HepG2 (cell line): Measurements from ENCODE around the gene LIPC. TPM values are rescaled to one million over a fixed set of nuclear protein-coding genes. Genes with fewer than 3 reads are reported as not detected.

ENCODE experiments used
- ATAC-seq: fragments of 200-7000 bp; cut with Tn5 transposase; 3 replicates; pipeline ENCODE4 v1.9.1; 2020; ENCODE audit warnings: mild to moderate bottlenecking, moderate library complexity
- BruUV-seq: library from RNA; stranded (reverse); fragments of 400-500 nt; replicated peaks from 2 replicates; lab custom pipeline; 2021; lab: Mats Ljungman, UMichigan
- CTCF ChIA-PET: fragments of 300-600 bp; formaldehyde crosslinking; extraction: SDS; loops from one replicate; lab custom pipeline; 2021; ENCODE audit warnings: low total read pairs, inconsistent platforms, low intra/inter-chr PET ratio; lab: Yijun Ruan, JAX
- POLR2A ChIA-PET: fragments of 350-600 bp; sonication (Branson Sonifier 250); formaldehyde crosslinking; loops from one replicate; lab custom pipeline; 2020; ENCODE audit warnings: antibody characterized with exemption, inconsistent platforms; lab: Yijun Ruan, JAX
- DNase-seq: peaks from one replicate; pipeline ENCODE4 v3.0.0-alpha.2; 2015; ENCODE audit warnings: low spot score
- FAIRE-seq: peaks from 3 replicates; lab custom pipeline; 2011; peaks lifted over from hg19 to GRCh38; lab: Jason Lieb, UNC
- H2AFZ ChIP-seq: one replicate; pipeline ENCODE4 v1.6.1; 2011; ENCODE audit warnings: low read length, inconsistent platforms
- H3K27ac ChIP-seq: fragments of 300-600 bp; 3 replicates; pipeline ENCODE4 v1.8.0; 2011; ENCODE audit warnings: mixed run types, mild to moderate bottlenecking, mixed read lengths, low read length, inconsistent platforms; ENCODE audit not compliant: insufficient read depth; ENCODE audit errors: extremely low read length
- H3K27me3 ChIP-seq, 2 experiments: fragments of 200-600 bp in 1 of 2; 2 replicates in 1 of 2; 3 replicates in 1 of 2; pipeline versions ENCODE4 v1.6.0 to v1.8.0; 2011; ENCODE audit warnings: low read length in 2 of 2, mild to moderate bottlenecking in 2 of 2, moderate library complexity in 2 of 2, inconsistent platforms in 1 of 2; ENCODE audit not compliant: insufficient read depth in 2 of 2, control insufficient read depth in 1 of 2
- H3K36me3 ChIP-seq, 2 experiments: fragments of 200-600 bp in 1 of 2; replicated peaks in 1 of 2; 2 replicates in 1 of 2; 3 replicates in 1 of 2; pipeline versions ENCODE4 v1.5.1 to v1.8.0; 2011; ENCODE audit warnings: low read length in 2 of 2, inconsistent platforms in 1 of 2; ENCODE audit not compliant: insufficient read depth in 2 of 2, control insufficient read depth in 1 of 2
- H3K4me1 ChIP-seq: 2 replicates; pipeline ENCODE4 v1.5.1; 2012; ENCODE audit warnings: low read length, inconsistent platforms; ENCODE audit not compliant: insufficient read depth
- H3K4me2 ChIP-seq: 2 replicates; pipeline ENCODE4 v1.6.0; 2011; ENCODE audit warnings: low read depth, low read length, inconsistent platforms
- H3K4me3 ChIP-seq, 3 experiments: fragments of 200-600 bp in 1 of 3; sonication (generic), shearing (Covaris generic) in 1 of 3; replicated peaks in 1 of 3; 2 replicates each; pipeline ENCODE4 v1.5.1; 2011 to 2016; ENCODE audit warnings: low read length in 3 of 3, inconsistent platforms in 2 of 3, low read depth in 2 of 3, mild to moderate bottlenecking in 2 of 3, control low read depth in 1 of 3, mixed read lengths in 1 of 3; ENCODE audit not compliant: insufficient read depth in 1 of 3
- H3K79me2 ChIP-seq: one replicate; pipeline ENCODE4 v1.6.1; 2011; ENCODE audit warnings: low read length, inconsistent platforms; ENCODE audit not compliant: insufficient read depth
- H3K9ac ChIP-seq: 2 replicates; pipeline ENCODE4 v1.6.0; 2011; ENCODE audit warnings: mild to moderate bottlenecking, low read depth, low read length, inconsistent platforms; ENCODE audit not compliant: insufficient read depth
- H3K9me3 ChIP-seq: 2 replicates; pipeline ENCODE4 v1.5.1; 2012; ENCODE audit warnings: mild to moderate bottlenecking, low read length
- H4K20me1 ChIP-seq: 2 replicates; pipeline ENCODE4 v1.6.0; 2011; ENCODE audit warnings: inconsistent platforms, mild to moderate bottlenecking, low read length, moderate library complexity; ENCODE audit not compliant: insufficient read depth
- ATF1 ChIP-seq: IDR thresholded peaks from 2 replicates; pipeline ENCODE4 v1.6.1; 2016; ENCODE audit warnings: mild to moderate bottlenecking, control low read depth
- BRCA1 ChIP-seq: sonication (generic); formaldehyde crosslinking; IDR thresholded peaks from 2 replicates; pipeline ENCODE4 v1.4.0; 2020; ENCODE audit warnings: missing genetic modification reagents
- GLMP ChIP-seq: sonication (generic); formaldehyde crosslinking; IDR thresholded peaks from 2 replicates; pipeline ENCODE4 v1.9.0; 2021; ENCODE audit warnings: missing genetic modification reagents, mild to moderate bottlenecking, borderline replicate concordance
- IRF2 ChIP-seq: IDR thresholded peaks from 2 replicates; pipeline ENCODE4 v1.6.1; 2018; ENCODE audit warnings: missing genetic modification reagents, missing compliant biosample characterization
- KDM5A ChIP-seq: fragments of 200-600 bp; sonication (generic); IDR thresholded peaks from 2 replicates; pipeline ENCODE4 v1.7.0; 2018; ENCODE audit warnings: antibody characterized with exemption, mild to moderate bottlenecking, low read length, borderline replicate concordance
- NBN ChIP-seq: fragments of 450-650 bp; conservative IDR thresholded peaks from 2 replicates; pipeline ENCODE4 v1.6.1; 2017
- SNAPC4 ChIP-seq: sonication (generic); formaldehyde crosslinking; IDR thresholded peaks from 2 replicates; pipeline ENCODE4 v1.4.0; 2020; ENCODE audit warnings: mild to moderate bottlenecking, missing genetic modification reagents
- TBX3 ChIP-seq: fragments of 450-650 bp; IDR thresholded peaks from 2 replicates; pipeline ENCODE4 v1.6.1; 2017; ENCODE audit warnings: antibody characterized with exemption, mild to moderate bottlenecking, inconsistent platforms, borderline replicate concordance
- TEAD2 ChIP-seq: sonication (generic); formaldehyde crosslinking; IDR thresholded peaks from 2 replicates; pipeline ENCODE4 v1.9.0; 2021; ENCODE audit warnings: missing genetic modification reagents
- TRIM24 ChIP-seq: sonication (generic); formaldehyde crosslinking; IDR thresholded peaks from 2 replicates; pipeline ENCODE4 v1.8.0; 2022; ENCODE audit warnings: mild to moderate bottlenecking, missing genetic modification reagents
- ZBTB38 ChIP-seq: sonication (generic); formaldehyde crosslinking; IDR thresholded peaks from 2 replicates; pipeline ENCODE4 v1.5.1; 2020; ENCODE audit warnings: mild to moderate bottlenecking, missing genetic modification reagents
- ZFY ChIP-seq: sonication (generic); formaldehyde crosslinking; IDR thresholded peaks from 2 replicates; pipeline ENCODE4 v1.4.0; 2020; ENCODE audit warnings: missing genetic modification reagents
- ZMYM3 ChIP-seq: sonication (generic); formaldehyde crosslinking; IDR thresholded peaks from 2 replicates; pipeline ENCODE4 v1.5.1; 2020; ENCODE audit warnings: mild to moderate bottlenecking, missing genetic modification reagents
- ZNF20 ChIP-seq: sonication (generic); formaldehyde crosslinking; IDR thresholded peaks from 2 replicates; pipeline ENCODE4 v1.4.0; 2020; ENCODE audit warnings: mild to moderate bottlenecking, moderate library complexity, missing genetic modification reagents
- ZNF513 ChIP-seq: sonication (generic); formaldehyde crosslinking; conservative IDR thresholded peaks from 2 replicates; pipeline ENCODE4 v1.5.0; 2020; ENCODE audit warnings: missing genetic modification reagents
- WGBS: methylation state at CpG from one replicate; pipeline ENCODE4 v1.1.6; 2017; ENCODE audit warnings: low lambda C conversion rate; 5-methylcytosine and 5-hydroxymethylcytosine counted together
- in situ Hi-C: cut with HindIII; loops from 2 replicates; pipeline ENCODE4 v1.10.0; 2017; ENCODE audit warnings: low pct_unique_long_range_greater_than_20kb; ENCODE audit not compliant: extremely low pct_ligation_motif_present
- intact Hi-C: fragments of 100-400 bp; cut with micrococcal nuclease; formaldehyde crosslinking; loops from one replicate; pipeline ENCODE4 v1.10.0; 2022; ENCODE audit not compliant: unreplicated experiment
- polyA plus RNA-seq, 8 experiments: library from polyadenylated mRNA; depleted of rRNA in 3 of 8; stranded (reverse) in 7 of 8; unstranded in 1 of 8; fragments of >200 nt; fragmentation: Illumina TruSeq in 4 of 8; extraction: Trizol in 4 of 8; gene quantifications; 2 replicates each; pipeline versions ENCODE4 v1.2.1 to v1.2.3, GENCODE V29; 2011 to 2016; ENCODE audit warnings: low read depth in 4 of 8, missing spikeins in 1 of 8, mixed read lengths in 1 of 8; ENCODE audit not compliant: insufficient read depth in 1 of 8
- total RNA-seq, 5 experiments: library from RNA; depleted of rRNA; stranded (reverse); fragments of >200 nt; fragmentation: Illumina TruSeq; extraction: Trizol; gene quantifications; 2 replicates each; pipeline ENCODE4 v1.2.3, GENCODE V29; 2016; ENCODE audit warnings: low read depth in 1 of 5

Gene LIPC
- total and polyA plus RNA-seq, 2 of the 13 experiments (the other 11 are each of a cell fraction or from before 2014, with no cell fraction given), result 26.0 to 38.0 TPM

- ChIA-PET POLR2A (interaction anchor here (0.6 kb wide), 1 partner anchor 79 kb away, joined by 3 read pairs; no protein-coding TSS in a partner anchor), CTCF (no interaction called here)
- Histone ChIP-seq H3K4me1 (peaks cover 11% of the 10 kb centered on the region), H3K9ac (no peak overlapping the region), H3K79me2 (no peaks in the 10 kb centered on the region), H3K27ac (no peak overlapping the region), H3K9me3 (no peaks in the 10 kb centered on the region), H3K4me2 (no peak overlapping the region), H3K36me3 (no peaks in the 10 kb centered on the region), H3K27me3 (peaks cover 0 to 5% of the 10 kb centered on the region in 2 experiments; a peak in 2 of 5 replicates), H4K20me1 (no peaks in the 10 kb centered on the region), H2AFZ (no peak overlapping the region), H3K4me3 (no peak overlapping the region)
- no peak for FAIRE-seq
- intact Hi-C loops, result no loop called here
- in situ Hi-C loops, result no loop called here
- no peak for DNase-seq
- TF ChIP-seq BRCA1 (CRISPR knock-in tag) (no peak), SNAPC4 (CRISPR knock-in tag) (no peak), TBX3 (no peak), ZMYM3 (CRISPR knock-in tag) (no peak), ATF1 (no peak), ZBTB38 (CRISPR knock-in tag) (no peak), KDM5A (no peak), IRF2 (no peak), GLMP (CRISPR knock-in tag) (no peak), ZNF20 (CRISPR knock-in tag) (no peak), ZNF513 (no peak), ZFY (CRISPR knock-in tag) (no peak), TRIM24 (CRISPR knock-in tag) (no peak), NBN (no peak), TEAD2 (no peak)
- 49% methylated on average over 5 of the region's 6 CpGs for WGBS
- BruUV-seq, result no TSS peak
- no peak for ATAC-seq
Measured at GRCh38 chr15:58391088-58391487, 40.7 kb upstream of the LIPC start.
